Measurements from ENCODE around the gene ZFP57. TPM values are rescaled to one million over a fixed set of nuclear protein-coding genes. Genes with fewer than 3 reads are reported as not detected.

Gene ZFP57
- total and polyA plus RNA-seq, 2 experiments from 2014 or later: 3.5 to 4.9 TPM

- Histone ChIP-seq H3K27ac (peak overlapping the region; percentile 38), H3K4me3 (no peak overlapping the region), H3K9me3 (ENCODE audit: low read depth) (no peaks in the 10 kb centered on the region), H3K36me3 (no peaks in the 10 kb centered on the region), H3K27me3 (no peaks in the 10 kb centered on the region), H3K4me1 (ENCODE audit: low read depth) (peaks cover 35% of the 10 kb centered on the region)
- DNase-seq (ENCODE audit: low read depth in 1 of 2, low spot score in 1 of 2): peak; percentile 37 to 44
- TF ChIP-seq CTCF (IDR thresholded peaks at IDR 0.05; ENCODE audit: low read depth, low read length): peak; percentile 67
These were observed 29.3 kb downstream of the ZFP57 start for GRCh38 chr6:29651413-29652197.

GRCh38 chr6:29649701-29650673 lies 31.0 kb downstream of the ZFP57 start:
- peak; percentile 97 to 99 for DNase-seq (ENCODE audit: low read depth in 1 of 2, low spot score in 1 of 2)
- peak overlapping the region; percentile 89 for H3K27ac ChIP-seq
- peak overlapping the region; percentile 17 for H3K4me3 ChIP-seq
- no peaks in the 10 kb centered on the region for H3K27me3 ChIP-seq
- no peaks in the 10 kb centered on the region for H3K36me3 ChIP-seq
- TF ChIP-seq CTCF (IDR thresholded peaks at IDR 0.05; ENCODE audit: low read depth, low read length): peak; percentile 98
- H3K4me1 ChIP-seq (ENCODE audit: low read depth): peaks cover 19% of the 10 kb centered on the region
- H3K9me3 ChIP-seq (ENCODE audit: low read depth): no peaks in the 10 kb centered on the region

- DNase-seq (ENCODE audit: low read depth in 1 of 2, low spot score in 1 of 2): peak; percentile 56 to 59
- Histone ChIP-seq H3K9me3 (ENCODE audit: low read depth) (no peaks in the 10 kb centered on the region), H3K4me3 (no peak overlapping the region), H3K27me3 (no peaks in the 10 kb centered on the region), H3K4me1 (ENCODE audit: low read depth) (peaks cover 2% of the 10 kb centered on the region), H3K27ac (no peak overlapping the region), H3K36me3 (no peaks in the 10 kb centered on the region)
- TF ChIP-seq CTCF (IDR thresholded peaks at IDR 0.05; ENCODE audit: low read depth, low read length): peak; percentile 72
These were observed 32.9 kb downstream of the ZFP57 start for GRCh38 chr6:29647927-29648642.

GRCh38 chr6:29641430-29642148 lies 39.4 kb downstream of the ZFP57 start:
- no peaks in the 10 kb centered on the region for H3K9me3 ChIP-seq (ENCODE audit: low read depth)
- H3K36me3 ChIP-seq: no peaks in the 10 kb centered on the region
- no peak overlapping the region for H3K4me3 ChIP-seq
- no peaks in the 10 kb centered on the region for H3K27me3 ChIP-seq
- DNase-seq (ENCODE audit: low read depth in 1 of 2, low spot score in 1 of 2): no peak
- H3K27ac ChIP-seq: no peak overlapping the region
- no peaks in the 10 kb centered on the region for H3K4me1 ChIP-seq (ENCODE audit: low read depth)
- no peak for TF ChIP-seq CTCF (IDR thresholded peaks at IDR 0.05; ENCODE audit: low read depth, low read length)

- no peaks in the 10 kb centered on the region for H3K27me3 ChIP-seq
- DNase-seq (ENCODE audit: low read depth in 1 of 2, low spot score in 1 of 2): no peak
- no peaks in the 10 kb centered on the region for H3K4me1 ChIP-seq (ENCODE audit: low read depth)
- H3K4me3 ChIP-seq: no peak overlapping the region
- no peak for TF ChIP-seq CTCF (IDR thresholded peaks at IDR 0.05; ENCODE audit: low read depth, low read length)
- no peaks in the 10 kb centered on the region for H3K36me3 ChIP-seq
- no peaks in the 10 kb centered on the region for H3K9me3 ChIP-seq (ENCODE audit: low read depth)
- no peak overlapping the region for H3K27ac ChIP-seq
These were observed 43.7 kb downstream of the ZFP57 start for GRCh38 chr6:29637247-29637646.
